ENCODE measurements around the gene BCL2L15. TPM values are rescaled to one million over a fixed set of nuclear protein-coding genes. Genes with fewer than 3 reads are reported as not detected.

BCL2L15 gene
- total RNA-seq, 1 experiment from 2014 or later: 0.10 TPM

DNA sequence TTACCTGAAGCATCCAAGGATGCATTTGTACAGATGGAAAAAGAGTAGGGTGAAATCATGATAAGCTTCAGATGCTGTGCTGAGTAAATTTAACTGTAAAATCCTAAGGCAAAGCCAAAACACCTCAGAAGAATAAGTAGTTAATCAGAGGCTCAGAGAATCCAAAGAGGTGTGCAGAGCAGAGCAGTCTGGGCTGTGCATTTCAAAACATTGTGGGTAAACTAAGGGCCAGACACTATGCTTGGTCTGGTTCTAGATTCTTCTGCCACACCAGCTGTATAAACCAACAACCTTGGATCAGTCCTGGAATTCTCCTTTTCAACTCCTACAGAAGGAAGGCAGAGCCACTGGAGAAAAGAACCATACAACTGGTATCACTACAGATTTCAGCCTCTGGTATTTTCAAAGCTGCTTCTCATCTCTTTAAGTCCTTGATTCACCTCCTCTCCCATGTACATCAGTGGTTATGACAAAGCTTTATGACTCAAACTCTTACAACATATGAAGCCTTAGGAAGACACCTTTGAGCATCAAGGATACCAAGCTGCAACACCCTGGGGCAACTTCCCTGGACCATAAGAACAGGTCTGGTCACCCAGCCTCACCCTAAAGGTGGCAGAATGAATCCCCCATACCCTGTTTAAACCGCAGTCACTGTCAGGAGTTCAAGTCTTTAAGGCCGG lies 30.2 kb upstream of the BCL2L15 start:
- ChIA-PET CTCF (no interaction called here), POLR2A (no interaction called here)
- Histone ChIP-seq H3K27me3 (ENCODE audit: control insufficient read depth, insufficient read depth, low read length) (no peaks in the 10 kb centered on the region), H3K36me3 (ENCODE audit: control insufficient read depth, insufficient read depth, low read length) (no peaks in the 10 kb centered on the region), H3K4me1 (ENCODE audit: control insufficient read depth, insufficient read depth, low read length) (no peaks in the 10 kb centered on the region), H3K4me3 (ENCODE audit: low read depth in 2 of 2, low read length in 2 of 2) (no peak overlapping the region), H3K27ac (ENCODE audit: low read length) (no peak overlapping the region), H3K9me3 (ENCODE audit: control insufficient read depth, insufficient read depth, low read depth, low read length) (no peaks in the 10 kb centered on the region)
- intact Hi-C loops (cut with micrococcal nuclease; ENCODE audit: unreplicated experiment) (no loop called here), in situ Hi-C loops (cut with HindIII; ENCODE audit: low pct_unique_long_range_greater_than_20kb, low sequenced_read_pairs) (no loop called here)
- no peak for ATAC-seq
- DNase-seq (ENCODE audit: low read depth, low spot score): no peak
- no TSS peak for BruUV-seq (replicated peaks)
- TF ChIP-seq POLR2AphosphoS5 (IDR thresholded peaks at IDR 0.05; ENCODE audit: low read depth, low read length): no peak
- no peak for TF ChIP-seq TCF7L2 (IDR thresholded peaks at IDR 0.05; ENCODE audit: low read depth, low read length)
- TF ChIP-seq, protein P1, sequence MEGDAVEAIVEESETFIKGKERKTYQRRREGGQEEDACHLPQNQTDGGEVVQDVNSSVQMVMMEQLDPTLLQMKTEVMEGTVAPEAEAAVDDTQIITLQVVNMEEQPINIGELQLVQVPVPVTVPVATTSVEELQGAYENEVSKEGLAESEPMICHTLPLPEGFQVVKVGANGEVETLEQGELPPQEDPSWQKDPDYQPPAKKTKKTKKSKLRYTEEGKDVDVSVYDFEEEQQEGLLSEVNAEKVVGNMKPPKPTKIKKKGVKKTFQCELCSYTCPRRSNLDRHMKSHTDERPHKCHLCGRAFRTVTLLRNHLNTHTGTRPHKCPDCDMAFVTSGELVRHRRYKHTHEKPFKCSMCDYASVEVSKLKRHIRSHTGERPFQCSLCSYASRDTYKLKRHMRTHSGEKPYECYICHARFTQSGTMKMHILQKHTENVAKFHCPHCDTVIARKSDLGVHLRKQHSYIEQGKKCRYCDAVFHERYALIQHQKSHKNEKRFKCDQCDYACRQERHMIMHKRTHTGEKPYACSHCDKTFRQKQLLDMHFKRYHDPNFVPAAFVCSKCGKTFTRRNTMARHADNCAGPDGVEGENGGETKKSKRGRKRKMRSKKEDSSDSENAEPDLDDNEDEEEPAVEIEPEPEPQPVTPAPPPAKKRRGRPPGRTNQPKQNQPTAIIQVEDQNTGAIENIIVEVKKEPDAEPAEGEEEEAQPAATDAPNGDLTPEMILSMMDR (IDR thresholded peaks at IDR 0.05): no peak
- TF ChIP-seq, protein P2, sequence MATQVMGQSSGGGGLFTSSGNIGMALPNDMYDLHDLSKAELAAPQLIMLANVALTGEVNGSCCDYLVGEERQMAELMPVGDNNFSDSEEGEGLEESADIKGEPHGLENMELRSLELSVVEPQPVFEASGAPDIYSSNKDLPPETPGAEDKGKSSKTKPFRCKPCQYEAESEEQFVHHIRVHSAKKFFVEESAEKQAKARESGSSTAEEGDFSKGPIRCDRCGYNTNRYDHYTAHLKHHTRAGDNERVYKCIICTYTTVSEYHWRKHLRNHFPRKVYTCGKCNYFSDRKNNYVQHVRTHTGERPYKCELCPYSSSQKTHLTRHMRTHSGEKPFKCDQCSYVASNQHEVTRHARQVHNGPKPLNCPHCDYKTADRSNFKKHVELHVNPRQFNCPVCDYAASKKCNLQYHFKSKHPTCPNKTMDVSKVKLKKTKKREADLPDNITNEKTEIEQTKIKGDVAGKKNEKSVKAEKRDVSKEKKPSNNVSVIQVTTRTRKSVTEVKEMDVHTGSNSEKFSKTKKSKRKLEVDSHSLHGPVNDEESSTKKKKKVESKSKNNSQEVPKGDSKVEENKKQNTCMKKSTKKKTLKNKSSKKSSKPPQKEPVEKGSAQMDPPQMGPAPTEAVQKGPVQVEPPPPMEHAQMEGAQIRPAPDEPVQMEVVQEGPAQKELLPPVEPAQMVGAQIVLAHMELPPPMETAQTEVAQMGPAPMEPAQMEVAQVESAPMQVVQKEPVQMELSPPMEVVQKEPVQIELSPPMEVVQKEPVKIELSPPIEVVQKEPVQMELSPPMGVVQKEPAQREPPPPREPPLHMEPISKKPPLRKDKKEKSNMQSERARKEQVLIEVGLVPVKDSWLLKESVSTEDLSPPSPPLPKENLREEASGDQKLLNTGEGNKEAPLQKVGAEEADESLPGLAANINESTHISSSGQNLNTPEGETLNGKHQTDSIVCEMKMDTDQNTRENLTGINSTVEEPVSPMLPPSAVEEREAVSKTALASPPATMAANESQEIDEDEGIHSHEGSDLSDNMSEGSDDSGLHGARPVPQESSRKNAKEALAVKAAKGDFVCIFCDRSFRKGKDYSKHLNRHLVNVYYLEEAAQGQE (IDR thresholded peaks at IDR 0.05; ENCODE audit: insufficient read depth in 1 of 2, low read depth in 2 of 2, low read length in 1 of 2): no peak
- no peak for TF ChIP-seq SIN3A (IDR thresholded peaks at IDR 0.05; ENCODE audit: borderline replicate concordance, insufficient read depth, low read depth, low read length)

DNA sequence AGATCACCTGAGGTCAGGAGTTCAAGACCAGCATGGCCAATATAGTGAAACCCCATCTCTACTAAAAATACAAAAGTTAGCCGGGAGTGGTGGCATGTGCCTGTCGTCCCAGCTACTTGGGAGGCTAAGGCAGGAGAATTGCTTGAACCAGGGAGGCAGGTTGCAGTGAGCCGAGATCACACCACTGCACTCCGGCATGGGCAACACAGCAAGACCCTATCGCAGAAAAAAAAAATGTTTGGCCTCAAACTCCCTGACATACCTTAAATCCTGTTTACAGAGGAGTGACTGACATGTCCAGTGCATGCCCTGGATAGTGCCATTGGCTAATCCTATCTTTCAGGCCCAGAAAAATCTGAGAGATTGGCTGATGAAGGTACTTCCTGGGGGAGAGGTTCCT lies 29.6 kb upstream of the BCL2L15 start:
- POLR2A ChIA-PET: interaction anchor here (0.6 kb wide), 1 partner anchor 131 kb away, joined by 4 read pairs; no protein-coding TSS in a partner anchor
- in situ Hi-C loops (cut with HindIII; ENCODE audit: low pct_unique_long_range_greater_than_20kb, low sequenced_read_pairs) (no loop called here), intact Hi-C loops (cut with micrococcal nuclease; ENCODE audit: unreplicated experiment) (no loop called here)
- no peak overlapping the region for H3K4me3 ChIP-seq (ENCODE audit: low read depth in 2 of 2, low read length in 2 of 2)
- TF ChIP-seq, protein P2 (IDR thresholded peaks at IDR 0.05; ENCODE audit: insufficient read depth in 1 of 2, low read depth in 2 of 2, low read length in 1 of 2): no peak
- TF ChIP-seq POLR2AphosphoS5 (IDR thresholded peaks at IDR 0.05; ENCODE audit: low read depth, low read length) (no peak), SIN3A (IDR thresholded peaks at IDR 0.05; ENCODE audit: borderline replicate concordance, insufficient read depth, low read depth, low read length) (no peak), TCF7L2 (IDR thresholded peaks at IDR 0.05; ENCODE audit: low read depth, low read length) (no peak)
- TF ChIP-seq, protein P1 (IDR thresholded peaks at IDR 0.05): no peak
- DNase-seq (ENCODE audit: low read depth, low spot score) (no peak), ATAC-seq (no peak)
- no peaks in the 10 kb centered on the region for H3K4me1 ChIP-seq (ENCODE audit: control insufficient read depth, insufficient read depth, low read length)
- BruUV-seq (replicated peaks): no TSS peak
- CTCF ChIA-PET: no interaction called here
- no peak overlapping the region for H3K27ac ChIP-seq (ENCODE audit: low read length)
- no peaks in the 10 kb centered on the region for H3K36me3 ChIP-seq (ENCODE audit: control insufficient read depth, insufficient read depth, low read length)
- H3K27me3 ChIP-seq (ENCODE audit: control insufficient read depth, insufficient read depth, low read length): no peaks in the 10 kb centered on the region
- no peaks in the 10 kb centered on the region for H3K9me3 ChIP-seq (ENCODE audit: control insufficient read depth, insufficient read depth, low read depth, low read length)

Measured in Panc1 (cell line).